Bronchial epithelial cell (primary cell): Measurements from ENCODE around the gene CRX. TPM values are rescaled to one million over a fixed set of nuclear protein-coding genes. Genes with fewer than 3 reads are reported as not detected.
"Not testable (repeated sequence)": the region's sequence is repeated elsewhere in the genome, so short reads cannot be mapped to it uniquely, and the experiment has no call there.

Experiments
- DNase-seq: peaks from one replicate; pipeline ENCODE4 v3.0.0-alpha.2; 2010; ENCODE audit warnings: low read depth
- FAIRE-seq: peaks from 2 replicates; lab custom pipeline; 2011; peaks lifted over from hg19 to GRCh38; lab: Jason Lieb, UNC
- H3K27me3 ChIP-seq: 2 replicates; pipeline ENCODE4 v1.5.1; 2011; ENCODE audit warnings: low read length; ENCODE audit not compliant: control insufficient read depth, insufficient read depth
- H3K36me3 ChIP-seq: 2 replicates; pipeline ENCODE4 v1.5.1; 2011; ENCODE audit warnings: low read length; ENCODE audit not compliant: control insufficient read depth, insufficient read depth
- H3K4me3 ChIP-seq: 2 replicates; pipeline ENCODE4 v1.5.1; 2011; ENCODE audit warnings: mild to moderate bottlenecking, low read depth, low read length, control low read depth
- total RNA-seq: library from RNA; depleted of rRNA; stranded (reverse); fragments of >200 nt; gene quantifications from 2 replicates; pipeline ENCODE4 v1.2.1, GENCODE V29; 2014
- TF ChIP-seq, protein P1 (sequence below): IDR thresholded peaks from 2 replicates; pipeline ENCODE4 v1.5.1; 2011; ENCODE audit warnings: mild to moderate bottlenecking, moderate library complexity, low read length, control low read depth, inconsistent platforms; ENCODE audit not compliant: insufficient read depth, severe bottlenecking

Gene CRX
- total RNA-seq, 1 donor from 2014 or later = not detected

DNA sequence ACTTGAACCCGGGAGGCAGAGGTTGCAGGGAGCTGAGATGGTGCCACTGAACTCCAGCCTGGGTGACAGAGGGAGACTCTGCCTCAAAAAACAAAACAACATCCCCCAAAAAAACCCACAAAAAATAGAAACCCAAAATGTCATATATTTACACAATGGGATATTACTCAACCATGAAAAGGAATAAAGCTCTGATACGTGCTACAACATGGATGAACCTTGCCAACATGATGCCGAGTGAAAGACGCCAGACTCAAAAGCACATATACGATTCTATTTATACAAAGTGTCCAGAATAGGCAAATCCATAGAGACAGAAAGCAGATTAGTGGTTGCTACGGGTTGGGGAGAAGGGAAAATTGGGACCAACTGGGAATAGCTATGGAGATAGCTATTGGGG is 15.3 kb upstream of the CRX start:
- Histone ChIP-seq H3K36me3 (no peaks in the 10 kb centered on the region), H3K4me3 (no peak overlapping the region), H3K27me3 (no peaks in the 10 kb centered on the region)
- DNase-seq (no peak), FAIRE-seq (no peak)
- TF ChIP-seq, protein P1, sequence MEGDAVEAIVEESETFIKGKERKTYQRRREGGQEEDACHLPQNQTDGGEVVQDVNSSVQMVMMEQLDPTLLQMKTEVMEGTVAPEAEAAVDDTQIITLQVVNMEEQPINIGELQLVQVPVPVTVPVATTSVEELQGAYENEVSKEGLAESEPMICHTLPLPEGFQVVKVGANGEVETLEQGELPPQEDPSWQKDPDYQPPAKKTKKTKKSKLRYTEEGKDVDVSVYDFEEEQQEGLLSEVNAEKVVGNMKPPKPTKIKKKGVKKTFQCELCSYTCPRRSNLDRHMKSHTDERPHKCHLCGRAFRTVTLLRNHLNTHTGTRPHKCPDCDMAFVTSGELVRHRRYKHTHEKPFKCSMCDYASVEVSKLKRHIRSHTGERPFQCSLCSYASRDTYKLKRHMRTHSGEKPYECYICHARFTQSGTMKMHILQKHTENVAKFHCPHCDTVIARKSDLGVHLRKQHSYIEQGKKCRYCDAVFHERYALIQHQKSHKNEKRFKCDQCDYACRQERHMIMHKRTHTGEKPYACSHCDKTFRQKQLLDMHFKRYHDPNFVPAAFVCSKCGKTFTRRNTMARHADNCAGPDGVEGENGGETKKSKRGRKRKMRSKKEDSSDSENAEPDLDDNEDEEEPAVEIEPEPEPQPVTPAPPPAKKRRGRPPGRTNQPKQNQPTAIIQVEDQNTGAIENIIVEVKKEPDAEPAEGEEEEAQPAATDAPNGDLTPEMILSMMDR = no peak

DNA sequence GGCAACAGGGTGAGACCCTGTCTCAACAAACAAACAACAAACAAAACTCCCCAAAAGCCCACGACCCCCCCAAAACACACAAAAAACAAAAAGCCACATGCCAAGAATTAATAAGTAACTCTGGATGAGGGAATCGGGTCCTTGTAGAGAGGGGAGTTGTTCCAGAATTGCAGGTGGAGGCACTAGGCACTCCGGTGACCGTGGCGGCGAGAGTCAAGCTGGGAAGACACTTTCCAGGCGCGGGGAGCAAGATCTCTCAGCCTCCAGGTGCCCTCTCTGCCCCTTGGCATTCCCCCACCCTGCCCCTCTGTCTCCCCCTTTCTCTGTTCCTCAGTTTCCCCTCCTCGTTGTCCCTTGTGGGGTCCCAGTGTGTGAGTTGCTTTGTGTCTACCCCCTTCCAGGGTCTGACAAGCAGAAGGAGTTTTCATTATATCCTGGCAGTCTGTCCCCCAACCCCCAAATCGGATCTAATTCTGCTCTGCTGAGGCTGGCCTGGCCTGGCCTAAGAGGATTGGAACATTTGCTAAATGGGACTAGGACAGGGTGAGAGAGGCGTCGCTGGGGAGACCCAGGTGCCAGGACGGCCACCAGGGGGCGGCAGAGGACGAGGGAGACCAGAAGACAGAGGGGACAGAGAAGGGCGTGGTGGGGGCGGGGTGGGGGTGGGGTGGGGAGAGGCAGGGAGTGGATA is 8.3 kb upstream of the CRX start:
- FAIRE-seq (no peak), DNase-seq (peak; percentile 25)
- TF ChIP-seq, protein P1 = peak; percentile 64

DNA sequence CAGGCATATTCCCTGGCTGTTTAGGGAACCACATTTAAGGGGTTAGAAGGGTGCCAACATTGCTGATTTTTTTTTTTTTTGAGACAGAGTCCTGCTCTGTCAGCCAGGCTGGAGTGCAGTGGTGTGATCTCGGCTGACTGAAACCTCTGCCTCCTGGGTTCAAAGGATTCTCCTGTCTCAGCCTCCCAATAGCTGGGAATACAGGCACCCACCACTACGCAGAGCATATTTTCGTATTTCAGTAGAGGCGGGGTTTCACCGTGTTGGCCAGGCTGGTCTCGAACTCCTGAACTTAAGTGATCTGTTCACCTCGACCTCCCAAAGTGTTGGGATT is 7.8 kb upstream of the CRX start:
- H3K36me3 ChIP-seq = no peaks in the 10 kb centered on the region
- DNase-seq = no peak
- no peaks in the 10 kb centered on the region for H3K27me3 ChIP-seq
- FAIRE-seq = no peak
- TF ChIP-seq, protein P1 = no peak
- H3K4me3 ChIP-seq = no peak overlapping the region

More for the DNA sequence above, 8.3 kb upstream of the CRX start:
- H3K27me3 ChIP-seq = no peaks in the 10 kb centered on the region
- no peaks in the 10 kb centered on the region for H3K36me3 ChIP-seq
- H3K4me3 ChIP-seq = no peak overlapping the region

DNA sequence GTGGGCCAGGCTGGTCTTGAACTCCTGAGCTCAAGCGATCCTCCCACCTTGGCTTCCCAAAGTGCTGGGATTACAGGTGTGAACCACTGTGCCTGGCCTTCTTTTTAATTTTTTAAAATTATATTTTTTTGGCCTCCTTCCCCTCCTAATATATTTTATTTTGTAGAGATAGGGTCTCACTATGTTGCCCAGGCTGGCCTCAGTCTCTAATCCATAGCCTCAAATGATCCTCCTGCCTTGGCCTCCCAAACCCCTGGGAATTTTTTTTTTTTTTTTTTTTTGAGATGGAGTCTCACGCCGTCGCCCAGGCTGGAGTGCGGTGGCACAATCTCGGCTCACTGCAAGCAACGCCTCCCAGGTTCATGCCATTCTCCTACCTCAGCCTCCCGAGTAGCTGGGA is 5.5 kb upstream of the CRX start:
- not testable (repeated sequence) for FAIRE-seq, DNase-seq, H3K4me3 ChIP-seq, H3K36me3 ChIP-seq, H3K27me3 ChIP-seq

DNA sequence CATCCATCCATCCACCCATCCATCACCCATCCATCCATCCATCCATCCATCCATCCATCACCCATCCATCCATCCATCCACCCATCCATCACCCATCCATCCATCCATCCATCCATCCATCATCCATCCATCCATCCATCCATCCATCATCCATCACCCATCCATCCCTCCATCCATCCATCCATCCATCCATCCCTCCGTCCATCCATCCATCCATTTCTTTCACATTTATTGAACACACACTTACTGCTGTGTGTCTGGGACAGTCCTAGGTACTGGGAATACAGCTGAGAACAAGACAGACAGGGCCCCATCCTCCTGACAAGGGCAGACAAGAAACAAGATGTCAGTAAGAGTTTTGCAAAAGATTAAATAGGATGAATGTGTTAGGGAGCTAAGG is 3.5 kb upstream of the CRX start:
- not testable (repeated sequence) for H3K36me3 ChIP-seq, DNase-seq, H3K4me3 ChIP-seq, H3K27me3 ChIP-seq
- FAIRE-seq = peak; percentile 47

DNA sequence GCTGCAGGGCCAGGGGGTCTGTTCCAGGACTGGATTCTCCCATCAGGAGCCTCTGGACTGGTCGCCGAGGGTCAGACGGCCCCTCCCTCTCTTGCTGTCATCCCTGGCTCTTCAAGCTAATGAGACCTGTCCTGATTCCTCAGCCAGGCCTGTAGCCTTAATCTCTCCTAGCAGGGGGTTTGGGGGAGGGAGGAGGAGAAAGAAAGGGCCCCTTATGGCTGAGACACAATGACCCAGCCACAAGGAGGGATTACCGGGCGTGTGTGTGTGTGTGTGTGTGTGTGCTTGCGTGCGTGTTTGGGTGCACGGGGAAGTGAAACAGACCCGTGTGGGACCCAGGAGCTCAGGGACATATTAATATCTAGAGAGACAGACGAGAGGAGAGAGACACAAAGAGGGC is 1.9 kb upstream of the CRX start:
- no peak for DNase-seq
- Histone ChIP-seq H3K27me3 (peaks cover 5% of the 10 kb centered on the region), H3K36me3 (no peaks in the 10 kb centered on the region), H3K4me3 (no peak overlapping the region)
- FAIRE-seq = no peak
- TF ChIP-seq, protein P1 = no peak

DNA sequence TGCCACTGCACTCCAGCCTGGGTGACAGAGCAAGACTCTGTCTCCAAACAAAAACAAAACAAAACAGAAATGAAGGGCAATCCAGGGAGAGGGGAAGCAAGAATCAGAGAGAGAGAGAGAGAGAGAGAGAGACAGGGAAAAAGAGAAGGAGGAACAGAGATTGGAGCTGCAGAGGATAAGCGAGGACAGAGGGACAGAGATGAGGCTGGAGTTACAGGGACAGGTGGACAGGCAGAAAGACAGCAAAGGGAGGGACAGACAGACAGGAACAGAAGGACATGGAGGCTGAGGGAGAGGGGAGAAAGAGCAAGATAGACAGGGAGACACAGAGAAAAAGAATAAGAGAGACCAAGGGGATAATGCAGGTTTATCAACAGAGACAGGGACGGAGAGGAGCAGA is 1.3 kb upstream of the CRX start:
- Histone ChIP-seq H3K4me3 (no peak overlapping the region), H3K36me3 (no peaks in the 10 kb centered on the region), H3K27me3 (peaks cover 5% of the 10 kb centered on the region)
- no peak for FAIRE-seq
- DNase-seq = no peak
- TF ChIP-seq, protein P1 = no peak
